ENCODE measurements around the gene ZNF526.

Gene ZNF526

GRCh38 chr19:42174958-42175734, 45.0 kb upstream of the ZNF526 start:
- Histone ChIP-seq H3K4me1 (peaks cover 0 to 18% (median 11%) of the 10 kb centered on the region in 4 donors), H3K27ac (no peak overlapping the region), H3K9me3 (no peaks in the 10 kb centered on the region), H3K27me3 (peaks cover 0 to 58% of the 10 kb centered on the region in 2 donors), H3K36me3 (no peaks in the 10 kb centered on the region), H3K4me3 (no peak overlapping the region)
- no peak for DNase-seq
- no peak for TF ChIP-seq CTCF (IDR thresholded peaks at IDR 0.05)
- intact Hi-C loops (cut with DNase I; ENCODE audit: low total_unique reads) = no loop called here

GRCh38 chr19:42175952-42176648, 44.0 kb upstream of the ZNF526 start:
- Histone ChIP-seq H3K4me3 (peak overlapping the region; percentile 47 to 61), H3K4me1 (peaks cover 0 to 18% (median 11%) of the 10 kb centered on the region in 4 donors), H3K9me3 (no peaks in the 10 kb centered on the region), H3K27ac (no peak overlapping the region), H3K36me3 (no peaks in the 10 kb centered on the region), H3K27me3 (peaks cover 0 to 68% of the 10 kb centered on the region in 2 donors)
- TF ChIP-seq CTCF (IDR thresholded peaks at IDR 0.05) = no peak
- DNase-seq = no peak
- intact Hi-C loops (cut with DNase I; ENCODE audit: low total_unique reads) = no loop called here

- TF ChIP-seq CTCF (IDR thresholded peaks at IDR 0.05) = no peak
- peaks cover 0 to 18% (median 11%) of the 10 kb centered on the region in 4 donors for H3K4me1 ChIP-seq
- peak overlapping the region; percentile 47 to 61 for H3K4me3 ChIP-seq
- H3K9me3 ChIP-seq = no peaks in the 10 kb centered on the region
- no peak overlapping the region for H3K27ac ChIP-seq
- DNase-seq = no peak
- H3K36me3 ChIP-seq = no peaks in the 10 kb centered on the region
- H3K27me3 ChIP-seq = peaks cover 0 to 70% of the 10 kb centered on the region in 2 donors
- intact Hi-C loops (cut with DNase I; ENCODE audit: low total_unique reads) = no loop called here
These were observed 43.5 kb upstream of the ZNF526 start for GRCh38 chr19:42176649-42176989.

- DNase-seq = peak; percentile 63 to 75
- intact Hi-C loops (cut with DNase I; ENCODE audit: low total_unique reads) = no loop called here
- Histone ChIP-seq H3K27ac (no peak overlapping the region), H3K36me3 (no peaks in the 10 kb centered on the region), H3K27me3 (peaks cover 0 to 68% of the 10 kb centered on the region in 2 donors), H3K9me3 (no peaks in the 10 kb centered on the region), H3K4me1 (peaks cover 0 to 18% (median 11%) of the 10 kb centered on the region in 4 donors), H3K4me3 (peak overlapping the region; percentile 47 to 61)
- peak in 1 of 2 experiments; percentile 33 for TF ChIP-seq CTCF (IDR thresholded peaks at IDR 0.05)
These were observed 43.0 kb upstream of the ZNF526 start for GRCh38 chr19:42176990-42177685.

- Histone ChIP-seq H3K27me3 (peaks cover 0 to 68% of the 10 kb centered on the region in 2 donors), H3K4me3 (no peak overlapping the region), H3K9me3 (no peaks in the 10 kb centered on the region), H3K4me1 (peaks cover 0 to 18% (median 11%) of the 10 kb centered on the region in 4 donors), H3K36me3 (no peaks in the 10 kb centered on the region), H3K27ac (no peak overlapping the region)
- TF ChIP-seq CTCF (IDR thresholded peaks at IDR 0.05) = no peak
- intact Hi-C loops (cut with DNase I; ENCODE audit: low total_unique reads) = no loop called here
- no peak for DNase-seq
These were observed 42.5 kb upstream of the ZNF526 start for GRCh38 chr19:42177686-42178019.

Data from tibial artery (tissue), 4 donors.